Bone marrow (tissue), 2 donors: ENCODE data around the gene SSC4D.
"Not testable (repeated sequence)": the region's sequence is repeated elsewhere in the genome, so short reads cannot be mapped to it uniquely, and the experiment has no call there.

Experiments
- DNase-seq, 2 donors: peaks; one replicate each; lab custom pipeline; 2025; lab: John Stamatoyannopoulos, UW

Gene SSC4D

DNA sequence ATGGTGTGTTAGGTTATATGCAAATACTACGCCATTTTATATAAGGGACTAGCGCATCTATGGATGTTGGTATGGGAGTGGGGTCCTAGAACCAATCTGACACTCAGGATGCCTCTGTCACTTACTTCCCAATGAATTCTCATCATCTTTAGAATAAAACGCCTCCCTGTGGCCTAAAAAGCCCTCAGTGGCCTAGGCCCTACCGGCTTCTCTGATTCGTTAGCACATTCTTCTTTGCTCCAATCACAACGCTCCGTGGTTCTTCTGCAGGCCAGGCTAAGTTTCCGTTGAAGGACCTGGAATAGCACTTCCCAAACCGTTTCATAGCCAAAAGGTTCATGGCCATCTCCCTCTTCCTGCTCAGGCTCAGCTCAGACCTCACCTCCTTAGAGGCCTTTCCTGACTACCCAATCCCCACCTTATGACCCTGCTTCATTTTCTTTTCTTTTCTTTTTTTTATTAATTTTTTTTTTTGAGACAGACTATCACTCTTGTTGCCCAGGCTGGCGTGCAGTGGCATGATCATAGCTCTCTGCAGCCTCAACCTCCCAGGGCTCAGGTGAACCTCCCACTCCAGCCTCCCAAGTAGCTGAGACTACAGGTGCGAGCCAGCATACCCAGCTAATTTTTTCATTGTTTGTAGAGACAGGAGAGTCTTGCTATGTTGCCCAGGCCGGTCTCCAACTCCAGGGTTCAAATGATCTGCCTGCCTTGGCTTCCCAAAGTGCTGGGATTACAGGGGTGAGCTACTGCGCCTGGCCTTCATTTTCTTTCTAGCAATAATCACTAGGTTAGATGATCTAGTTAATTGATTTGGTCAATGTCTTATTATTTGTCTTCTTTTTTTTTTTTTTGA is 26.2 kb downstream of the SSC4D start:
- DNase-seq = no peak

DNA sequence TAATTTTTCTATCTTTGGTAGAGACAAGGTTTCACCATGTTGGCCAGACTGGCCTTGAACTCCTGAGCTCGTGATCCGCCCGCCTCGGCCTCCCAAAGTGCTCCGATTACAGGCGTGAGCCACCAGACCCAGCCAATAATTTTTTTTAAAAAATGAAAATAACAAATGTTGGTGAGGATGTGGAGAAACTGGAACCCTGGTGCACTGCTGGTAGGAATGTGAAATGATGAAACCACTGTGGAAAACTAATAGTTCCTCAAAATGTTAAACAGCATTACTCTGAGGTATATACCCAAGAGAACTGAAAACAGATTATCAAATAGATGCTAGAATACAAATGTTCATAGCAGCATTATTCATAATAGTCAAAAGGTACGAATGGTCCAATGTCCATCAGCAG is 27.7 kb downstream of the SSC4D start:
- DNase-seq = no peak

DNA sequence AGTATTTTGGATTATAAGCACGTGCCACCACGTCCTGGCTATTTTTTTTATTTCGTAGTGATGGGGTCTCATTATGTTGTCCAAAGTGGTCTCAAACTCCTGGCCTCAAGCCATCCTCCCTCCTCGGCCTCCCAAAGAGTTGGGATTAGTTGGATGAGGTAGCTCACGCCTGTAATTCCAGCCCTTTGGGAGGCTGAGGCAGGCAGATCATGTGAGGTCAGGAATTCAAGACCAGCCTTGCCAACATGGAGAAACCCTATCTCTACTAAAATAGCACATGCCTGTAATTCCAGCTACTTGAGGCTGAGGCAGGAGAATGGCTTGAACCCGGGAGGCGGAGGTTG is 28.9 kb downstream of the SSC4D start:
- DNase-seq = no peak

DNA sequence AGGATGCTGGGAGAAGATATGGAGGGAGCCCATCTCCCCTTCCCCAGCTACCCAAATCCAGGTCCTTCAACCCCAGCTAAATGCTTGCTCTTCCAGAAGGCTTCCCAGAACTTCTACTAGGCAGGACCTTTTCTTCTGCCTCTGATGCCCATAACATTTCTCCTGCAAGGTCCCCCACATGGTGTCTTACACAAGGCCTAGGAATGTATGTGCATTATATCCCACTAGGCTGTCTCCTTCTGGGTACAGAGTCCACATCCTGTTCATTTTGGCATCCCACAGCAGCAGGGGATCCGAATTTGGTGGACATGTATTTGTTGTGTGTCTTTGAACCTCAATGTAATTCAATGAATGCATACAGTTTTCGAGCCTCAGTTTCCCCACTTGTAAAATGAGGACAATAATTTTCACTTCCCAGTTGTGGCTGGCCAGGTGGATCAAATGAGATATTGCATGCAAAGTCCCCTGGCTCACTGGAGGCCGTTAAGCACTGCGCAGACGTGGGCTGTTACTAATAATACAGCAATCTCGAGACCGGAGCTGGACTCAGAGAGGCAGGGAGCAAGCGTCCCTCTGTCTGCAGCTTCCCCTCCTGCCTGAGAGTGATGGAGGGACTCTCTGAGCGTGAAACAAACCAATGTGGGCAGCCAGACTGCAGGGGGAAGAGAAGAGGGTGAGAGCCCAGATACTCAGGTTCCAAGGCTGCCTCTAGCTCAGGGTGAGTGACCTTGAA is 32.1 kb downstream of the SSC4D start:
- no peak for DNase-seq

DNA sequence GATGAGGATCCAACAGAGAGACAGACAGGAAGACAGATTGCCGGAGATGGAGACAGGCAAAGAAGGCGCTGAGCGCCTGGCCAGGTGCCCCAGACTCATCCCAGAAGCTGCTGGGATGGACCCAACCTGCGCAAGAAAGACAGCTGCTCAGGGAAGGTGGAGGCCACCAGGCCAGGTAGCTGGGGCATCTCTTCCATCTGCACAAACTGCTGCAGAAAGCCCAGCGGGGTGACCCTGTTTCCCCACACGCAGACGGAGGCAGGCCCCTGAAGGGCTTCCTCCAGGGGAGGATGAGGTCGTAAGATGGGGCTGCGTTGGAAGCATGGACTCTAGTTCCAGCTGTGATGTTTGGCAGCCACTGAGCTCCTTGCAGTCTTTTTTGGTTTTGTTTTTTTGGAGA is 34.2 kb downstream of the SSC4D start:
- DNase-seq = no peak

DNA sequence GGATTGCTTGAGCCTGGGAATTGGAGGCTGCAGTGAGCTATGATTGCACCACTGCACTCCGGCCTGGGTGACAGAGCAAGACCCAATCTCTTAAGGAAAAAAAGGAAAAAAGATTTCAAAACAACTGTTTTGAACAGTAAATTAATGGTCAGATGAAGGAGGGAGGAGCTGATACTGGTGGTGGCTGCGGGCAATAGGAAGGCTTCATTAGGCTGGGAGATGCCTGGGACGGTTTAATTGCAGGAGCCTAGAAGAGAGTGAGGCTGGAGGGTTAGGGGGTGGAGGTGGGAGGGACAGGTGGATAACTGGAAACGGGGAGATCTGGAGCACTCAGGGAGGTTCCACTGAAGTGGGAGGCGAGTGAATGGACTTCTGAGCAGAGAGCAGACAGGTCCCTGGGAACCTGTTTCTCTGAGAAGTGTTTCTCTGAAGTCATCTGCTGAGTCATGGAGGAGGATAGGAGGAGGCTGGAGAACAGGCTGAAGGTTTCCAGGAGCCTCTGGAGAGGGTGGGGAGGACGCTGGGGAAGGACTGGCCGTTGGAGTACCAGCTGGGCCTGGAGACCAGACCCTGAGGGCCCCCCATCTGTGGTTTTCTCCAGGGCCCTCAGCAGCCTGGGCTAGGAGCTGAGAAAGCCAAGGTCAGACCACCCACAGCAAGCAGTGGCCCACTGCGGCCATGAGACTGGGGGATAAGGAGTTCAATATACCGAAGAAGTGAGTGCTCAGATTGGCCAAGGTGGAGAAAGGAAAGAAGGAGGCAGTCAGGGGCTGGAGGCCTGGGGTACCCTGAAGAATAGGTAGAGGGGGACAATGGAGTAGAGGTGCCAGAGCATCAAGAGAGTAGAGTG is 36.3 kb downstream of the SSC4D start:
- DNase-seq = peak in 1 of 2 donors; percentile 48

DNA sequence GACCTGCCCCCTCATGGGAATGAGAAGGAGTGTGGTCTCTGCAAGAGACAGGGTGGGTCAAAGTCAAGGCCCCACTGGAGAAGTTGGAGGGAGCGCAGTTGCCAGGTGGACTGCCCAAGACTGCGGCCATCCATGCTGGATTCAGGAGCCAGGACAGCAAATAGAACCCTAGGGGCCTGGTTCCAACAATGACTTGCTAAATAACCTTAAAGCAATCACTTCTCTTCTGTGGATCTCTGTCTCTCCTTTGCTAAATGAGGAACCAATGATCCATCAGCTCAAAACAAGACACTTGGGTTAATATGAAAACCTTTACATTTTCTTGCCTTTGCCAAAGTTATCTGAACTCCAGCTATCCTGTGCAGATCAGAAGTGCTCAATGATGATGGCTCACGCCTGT is 38.1 kb downstream of the SSC4D start:
- no peak for DNase-seq

DNA sequence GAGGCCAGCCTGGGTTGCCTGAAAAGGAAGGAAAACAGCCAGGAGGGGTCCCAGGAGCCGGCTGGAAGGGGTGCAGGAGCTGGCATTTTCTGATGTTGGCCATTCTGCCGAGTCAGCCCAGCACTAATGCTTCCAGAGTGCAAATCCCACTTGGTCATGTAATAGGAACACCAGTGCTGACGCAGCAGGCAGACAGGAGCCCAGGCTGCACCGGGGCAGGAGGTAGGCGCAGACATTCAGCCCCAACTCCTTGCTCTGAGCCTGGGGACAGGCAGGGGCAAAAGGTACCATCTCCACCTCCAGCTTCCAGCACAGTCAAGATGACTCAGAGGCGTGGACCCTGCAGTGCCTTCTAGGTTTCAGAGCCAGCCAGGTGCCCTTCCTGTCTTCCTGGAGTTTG is 40.5 kb downstream of the SSC4D start:
- no peak for DNase-seq

DNA sequence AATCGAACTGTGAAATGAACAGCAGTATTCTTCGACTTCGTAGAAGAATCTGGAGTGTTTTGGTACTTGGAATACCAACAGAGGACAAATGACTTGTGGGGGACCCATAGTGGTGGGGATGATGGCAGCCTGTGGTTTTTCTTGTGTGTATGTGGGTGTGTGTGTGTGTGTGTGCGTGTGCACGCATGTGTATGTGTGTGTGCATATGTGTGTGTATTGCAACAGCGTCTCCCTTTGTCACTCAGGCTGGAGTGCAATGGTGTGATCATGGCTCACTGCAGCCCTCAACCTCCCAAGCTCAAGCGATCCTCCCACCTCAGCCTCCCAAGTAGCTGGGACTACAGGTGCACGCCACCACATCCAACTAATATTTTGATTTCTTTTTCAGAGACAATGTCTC is 41.3 kb downstream of the SSC4D start:
- DNase-seq = no peak

DNA sequence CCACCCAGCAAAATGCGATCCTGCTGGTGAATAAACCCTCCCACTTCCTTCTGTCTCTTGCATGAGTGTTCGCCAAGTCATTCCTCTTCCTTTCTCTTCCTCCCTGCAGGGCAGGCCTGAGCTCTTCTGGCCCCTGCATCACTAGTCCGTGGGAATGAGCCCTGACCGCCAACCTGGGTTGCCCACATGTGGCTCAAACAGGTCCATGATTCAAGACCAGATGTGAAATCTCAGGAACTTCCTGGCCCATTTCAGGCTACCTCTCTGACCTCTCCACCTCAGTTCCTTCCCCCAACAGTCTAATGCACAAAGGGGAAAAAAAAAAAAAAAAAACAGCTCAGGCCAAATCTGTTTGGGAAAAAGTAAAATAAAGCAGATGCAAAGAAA is 45.3 kb downstream of the SSC4D start:
- peak in 1 of 2 donors; percentile 50 for DNase-seq

DNA sequence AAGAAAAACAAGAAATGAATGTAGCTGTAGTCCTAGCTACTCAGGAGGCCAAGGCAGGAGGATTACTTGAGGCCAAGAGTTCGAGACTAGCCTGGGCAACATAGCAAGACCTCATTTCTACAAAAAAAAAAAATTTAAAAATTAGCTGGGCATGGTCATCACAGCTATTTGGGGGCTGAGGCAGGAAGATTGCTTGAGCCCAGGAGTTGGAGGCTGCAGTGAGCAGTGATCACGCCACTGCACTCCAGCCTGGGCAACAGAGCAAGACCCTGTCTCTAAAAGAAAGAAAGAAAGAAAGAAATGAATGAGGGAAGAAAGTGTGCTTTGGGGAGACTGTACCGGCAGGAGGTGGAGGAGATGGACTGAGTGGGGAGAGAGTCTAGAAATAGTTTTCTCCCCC is 45.7 kb downstream of the SSC4D start:
- DNase-seq = not testable (repeated sequence)

DNA sequence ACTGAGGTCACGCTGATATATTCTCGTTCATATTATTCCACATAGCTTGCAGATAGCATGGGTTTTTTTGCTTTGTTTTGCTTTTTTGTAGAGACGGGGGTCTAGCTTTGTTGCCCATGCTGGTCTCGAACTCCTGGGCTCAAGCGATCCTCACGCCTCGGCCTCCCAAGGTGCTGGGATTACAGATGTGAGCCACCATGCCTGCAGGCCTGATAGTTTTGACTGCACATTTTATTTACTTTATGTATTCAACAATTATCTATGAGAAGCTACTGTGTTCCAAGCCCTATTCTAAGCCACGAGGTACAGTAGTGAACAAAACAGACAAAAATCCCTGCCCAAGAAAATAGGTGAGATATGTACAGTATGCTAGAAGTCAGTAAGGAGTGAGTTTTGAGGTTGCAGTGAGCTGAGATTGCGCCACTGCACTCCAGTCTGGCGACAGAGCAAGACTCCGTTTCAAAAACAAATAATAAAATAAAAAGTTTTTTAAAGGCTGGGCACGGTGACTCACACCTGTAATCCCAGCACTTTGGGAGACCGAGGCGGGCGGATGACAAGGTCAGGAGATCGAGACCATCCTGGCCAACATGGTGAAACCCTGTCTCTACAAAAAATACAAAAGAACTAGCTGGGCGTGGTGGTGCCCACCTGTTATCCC is 49.4 kb downstream of the SSC4D start:
- no peak for DNase-seq

DNA sequence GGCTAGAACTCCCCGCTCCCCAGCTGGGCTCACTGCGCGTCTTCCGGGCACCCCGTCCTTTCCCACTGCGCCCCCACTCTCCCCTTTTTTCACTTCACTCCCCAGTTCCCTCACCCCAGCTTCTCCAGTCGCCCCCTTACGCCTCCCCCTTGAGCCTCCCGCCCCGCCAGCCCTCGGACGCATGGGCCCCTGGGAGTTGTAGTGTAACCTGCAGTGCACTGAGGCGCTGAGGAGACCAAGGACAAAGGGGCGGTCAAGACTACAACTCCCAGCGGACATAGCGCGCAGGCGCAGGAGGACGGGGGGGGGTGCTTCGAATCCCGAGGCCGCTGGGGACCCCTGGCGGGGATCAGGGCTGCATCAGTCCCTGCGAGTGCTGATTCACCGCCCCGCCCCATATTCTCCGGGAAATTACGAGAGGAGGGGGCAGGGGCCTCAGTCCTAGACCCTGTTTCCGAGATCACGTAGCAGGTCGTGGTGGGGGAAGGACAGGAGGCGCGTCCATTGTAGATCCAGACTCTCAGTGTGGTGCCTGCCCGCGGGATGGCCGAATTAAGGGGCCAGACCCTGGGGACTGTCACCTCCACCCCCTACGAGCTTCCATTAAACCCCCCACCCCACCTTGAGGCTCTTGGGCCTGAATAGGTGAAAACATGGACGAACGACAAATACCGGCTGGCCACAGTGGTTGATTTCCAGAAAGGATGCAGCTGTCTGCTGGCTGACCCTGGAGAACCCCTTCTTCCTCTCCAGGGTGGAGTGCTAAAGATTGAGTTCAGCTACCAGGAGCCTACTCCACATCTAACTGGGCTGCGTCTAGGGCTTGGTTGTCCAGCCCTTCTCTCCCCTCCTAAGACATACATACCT is 50.2 kb downstream of the SSC4D start:
- DNase-seq = peak; percentile 98 to 100

DNA sequence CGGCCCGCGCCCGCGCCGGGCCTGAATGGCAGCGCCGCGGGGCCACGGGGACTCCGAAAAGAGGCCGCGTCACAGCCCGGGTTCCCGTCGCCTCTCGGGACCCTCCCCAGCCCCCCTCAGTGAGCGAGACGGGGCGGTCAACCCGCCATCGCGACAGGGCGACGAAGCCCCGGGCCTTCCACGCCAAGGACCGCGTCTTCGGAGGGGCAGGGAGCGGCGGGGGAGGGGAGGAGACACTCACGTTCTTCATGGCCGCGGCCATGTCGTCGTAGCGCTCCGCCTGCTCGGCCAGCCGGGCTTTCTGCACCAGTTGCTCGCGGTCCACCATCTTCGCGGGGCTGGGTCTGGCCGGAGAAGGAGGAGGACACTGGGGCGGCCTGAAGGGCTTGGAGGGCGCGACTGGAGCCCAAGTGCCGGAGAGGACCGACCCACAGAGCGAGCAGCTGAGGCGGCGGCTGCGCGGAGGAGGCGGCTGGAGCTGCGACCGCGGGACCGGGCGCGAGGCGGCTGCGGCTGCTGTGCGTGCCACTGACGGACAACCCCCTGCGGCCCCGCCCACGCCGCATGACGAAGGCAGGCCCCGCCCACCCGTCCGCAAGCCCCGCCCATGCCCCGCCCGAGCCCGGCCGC is 50.9 kb downstream of the SSC4D start, which contains the start of gene YWHAG:
YWHAG (minus strand) TSS at position 511 of the 630 bp plus-strand sequence; CDS start at position 328, 183 bp downstream.
- no peak for DNase-seq

DNA sequence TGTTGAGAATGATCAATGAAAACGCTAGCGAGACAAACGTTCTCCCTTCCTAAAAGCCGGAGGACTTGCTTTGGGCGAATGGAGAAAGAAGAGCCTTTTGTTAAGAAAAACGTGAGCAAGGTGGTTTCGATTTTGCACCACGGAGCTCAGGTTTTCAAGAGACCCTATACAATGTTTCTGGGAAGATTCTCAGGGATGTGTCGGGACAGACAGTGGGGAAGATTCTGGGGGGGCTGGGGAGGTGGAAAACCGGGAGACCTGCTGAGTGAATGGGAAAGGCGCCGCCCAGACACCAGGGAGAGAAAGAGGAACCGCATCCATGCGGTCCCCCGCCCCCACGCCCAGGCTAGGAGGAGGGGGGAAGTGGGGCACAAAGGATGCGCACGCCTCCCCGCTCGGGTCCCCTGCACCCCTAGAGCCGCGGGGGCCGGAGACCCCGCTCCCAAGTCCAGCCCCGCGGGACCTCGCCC is 51.5 kb downstream of the SSC4D start:
- peak; percentile 26 to 55 for DNase-seq

DNA sequence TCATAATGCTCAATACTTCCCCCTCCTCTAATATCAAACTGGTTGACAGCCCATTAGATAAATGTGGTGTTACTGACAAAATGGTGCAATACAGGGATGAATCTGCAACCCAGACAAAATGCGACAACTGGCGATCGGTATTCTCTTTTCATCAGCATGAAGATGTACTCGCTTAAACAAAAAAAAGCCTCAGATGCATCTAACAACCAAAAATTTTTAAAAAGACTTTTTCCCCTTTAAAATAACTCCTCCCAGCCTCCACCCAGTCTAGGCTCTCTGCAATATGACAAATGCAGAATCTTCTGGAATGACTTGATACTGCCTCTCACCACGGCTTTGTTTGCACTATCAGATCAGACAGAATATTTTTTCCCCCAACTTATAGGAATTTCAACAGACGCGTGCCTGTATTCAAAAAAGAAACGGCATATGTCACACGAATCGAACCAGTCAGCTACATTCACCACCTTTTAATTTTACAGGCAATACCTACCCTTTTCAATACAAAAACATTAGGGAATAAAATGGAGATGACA is 52.0 kb downstream of the SSC4D start:
- DNase-seq = no peak

DNA sequence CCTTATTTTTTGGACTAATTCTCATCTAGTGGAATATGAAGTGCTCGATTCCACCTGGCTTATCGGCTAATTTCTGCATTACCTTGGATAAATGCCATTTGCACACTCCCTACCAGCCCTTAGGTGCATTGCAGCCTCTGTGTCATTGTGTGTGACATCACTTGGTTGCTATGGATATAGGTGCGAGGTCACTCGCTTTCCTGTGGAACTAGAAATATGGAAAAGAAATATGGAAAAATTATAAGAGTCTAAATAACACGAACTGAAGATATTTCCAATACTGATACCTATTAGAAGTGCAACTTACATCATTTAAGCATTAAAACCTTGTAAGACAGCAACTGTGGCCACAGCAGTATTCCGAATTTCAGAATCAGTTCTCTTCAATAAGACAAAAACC is 52.7 kb downstream of the SSC4D start:
- DNase-seq = no peak

DNA sequence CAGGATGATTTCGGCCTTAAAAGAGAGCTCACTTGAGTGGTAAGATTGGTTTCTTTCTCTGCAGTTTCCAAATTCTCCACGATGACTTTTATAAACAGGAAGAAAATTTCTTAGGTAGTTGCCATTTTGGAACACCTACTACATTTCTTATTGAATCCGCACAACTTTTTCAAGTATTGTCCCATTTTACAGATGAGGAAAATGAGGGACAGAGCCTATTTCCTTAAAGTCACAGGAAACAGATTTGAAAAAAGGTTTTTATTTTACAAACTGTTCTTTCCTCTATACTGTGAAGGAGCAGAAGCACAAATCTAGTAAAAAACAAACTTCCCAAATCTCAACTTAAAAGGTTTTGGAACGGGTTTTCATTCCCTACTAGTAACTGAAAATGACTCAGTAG is 53.4 kb downstream of the SSC4D start:
- DNase-seq = no peak

DNA sequence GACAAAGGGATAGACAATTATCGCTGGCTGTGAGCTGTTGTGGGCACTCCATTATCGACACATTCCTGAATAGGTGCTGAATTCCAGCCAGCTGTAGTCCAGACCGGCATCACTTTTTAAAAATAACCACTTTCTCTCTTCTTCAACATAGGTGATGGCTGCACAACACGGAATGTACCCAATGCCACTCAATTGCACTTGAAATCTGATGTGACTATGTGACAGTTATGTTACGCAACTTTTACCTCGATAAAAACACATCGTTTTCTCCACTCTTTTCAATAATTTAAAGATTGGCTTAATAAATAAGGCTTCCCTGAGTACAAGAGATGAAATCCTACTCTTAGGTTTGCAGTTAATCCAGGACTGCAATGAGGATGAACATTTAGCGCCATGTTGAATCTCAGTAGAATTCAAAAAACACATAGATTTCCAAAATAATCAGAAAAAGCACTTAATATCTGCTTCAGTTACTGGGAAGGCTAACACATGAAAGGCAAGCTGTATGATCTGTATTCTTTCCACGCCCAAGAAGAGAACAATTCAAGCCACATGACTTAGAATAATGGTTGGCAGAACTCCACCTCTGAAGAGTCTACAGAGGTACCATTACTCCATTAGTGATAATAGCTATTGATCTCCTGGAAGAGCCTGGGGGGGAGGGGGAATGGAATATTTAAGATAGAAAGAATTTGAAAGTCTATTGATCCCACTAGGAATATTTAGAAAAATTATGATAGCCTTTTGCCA is 54.3 kb downstream of the SSC4D start:
- DNase-seq = no peak
